ENCODE measurements around the gene FHAD1. TPM values are rescaled to one million over a fixed set of nuclear protein-coding genes. Genes with fewer than 3 reads are reported as not detected.

Gene FHAD1
- total RNA-seq: under 1 TPM in 3 of 4 donors, not detected in 1; under 0.01 to 0.26 (median 0.06) TPM

DNA sequence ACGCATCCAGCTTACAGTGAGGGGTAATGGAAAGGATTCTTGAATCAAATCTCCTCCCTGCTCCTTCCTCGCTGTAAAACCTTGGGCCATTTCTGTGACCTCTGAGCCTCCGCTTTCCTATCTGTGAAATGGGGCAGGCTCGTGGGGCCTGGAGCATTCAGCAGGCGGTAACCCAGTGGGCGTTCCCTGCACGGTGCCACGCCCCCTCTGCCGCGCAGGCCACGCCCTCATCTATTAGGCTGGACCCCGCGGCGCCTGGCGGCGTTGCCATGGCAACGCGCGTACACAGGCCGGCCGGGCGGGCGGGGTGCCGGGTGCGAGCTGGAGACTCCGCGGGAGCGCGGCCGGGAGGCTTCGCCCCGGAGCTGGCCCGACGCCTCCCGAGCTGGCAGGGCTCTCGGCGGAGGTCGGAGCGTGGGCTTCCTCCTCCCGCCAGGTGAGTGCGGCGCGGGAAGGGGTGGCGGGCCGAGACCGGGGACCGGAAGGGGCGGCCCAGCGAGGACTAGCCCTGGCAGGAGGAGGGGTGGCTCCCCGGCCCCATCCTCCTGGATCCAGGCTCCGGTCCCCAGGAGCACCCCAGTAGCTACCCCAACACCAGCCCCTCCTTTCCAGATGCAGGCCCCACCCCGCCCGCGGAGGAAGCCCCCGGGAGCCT is at the start of gene FHAD1:
Gene FHAD1, plus strand, starts transcription at position 264 of the 655 bp plus-strand sequence. CDS start 4,562 bp downstream, outside the sequence.
- H3K4me1 ChIP-seq: peaks cover 10 to 51% (median 42%) of the 10 kb centered on the region in 4 donors
- peak; percentile 55 for DNase-seq (ENCODE audit: extremely low spot score)
- no peaks in the 10 kb centered on the region for H3K36me3 ChIP-seq
- WGBS: 46% methylated on average over 5 of the region's 55 CpGs
- H3K4me3 ChIP-seq: peak within 1 kb of the TSS; percentile 50 to 62 (median 55)
- intact Hi-C loops (cut with DNase I): no loop called here
- H3K27ac ChIP-seq (replicated peaks in 1 of 4): peak within 1 kb of the TSS in 3 of 4 donors; percentile 30 to 41 (median 36)
- TF ChIP-seq POLR2AphosphoS5 (IDR thresholded peaks at IDR 0.05): no peak
- TF ChIP-seq, protein P1, sequence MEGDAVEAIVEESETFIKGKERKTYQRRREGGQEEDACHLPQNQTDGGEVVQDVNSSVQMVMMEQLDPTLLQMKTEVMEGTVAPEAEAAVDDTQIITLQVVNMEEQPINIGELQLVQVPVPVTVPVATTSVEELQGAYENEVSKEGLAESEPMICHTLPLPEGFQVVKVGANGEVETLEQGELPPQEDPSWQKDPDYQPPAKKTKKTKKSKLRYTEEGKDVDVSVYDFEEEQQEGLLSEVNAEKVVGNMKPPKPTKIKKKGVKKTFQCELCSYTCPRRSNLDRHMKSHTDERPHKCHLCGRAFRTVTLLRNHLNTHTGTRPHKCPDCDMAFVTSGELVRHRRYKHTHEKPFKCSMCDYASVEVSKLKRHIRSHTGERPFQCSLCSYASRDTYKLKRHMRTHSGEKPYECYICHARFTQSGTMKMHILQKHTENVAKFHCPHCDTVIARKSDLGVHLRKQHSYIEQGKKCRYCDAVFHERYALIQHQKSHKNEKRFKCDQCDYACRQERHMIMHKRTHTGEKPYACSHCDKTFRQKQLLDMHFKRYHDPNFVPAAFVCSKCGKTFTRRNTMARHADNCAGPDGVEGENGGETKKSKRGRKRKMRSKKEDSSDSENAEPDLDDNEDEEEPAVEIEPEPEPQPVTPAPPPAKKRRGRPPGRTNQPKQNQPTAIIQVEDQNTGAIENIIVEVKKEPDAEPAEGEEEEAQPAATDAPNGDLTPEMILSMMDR (IDR thresholded peaks at IDR 0.05): no peak
- TF ChIP-seq EP300 (IDR thresholded peaks at IDR 0.05): no peak
- TF ChIP-seq POLR2A (IDR thresholded peaks at IDR 0.05; ENCODE audit: low read depth): no peak
- H3K27me3 ChIP-seq: no peaks in the 10 kb centered on the region
- H3K9me3 ChIP-seq: no peaks in the 10 kb centered on the region

GRCh38 chr1:15197591-15198447 is 49.2 kb upstream of the FHAD1 start:
- no peak for DNase-seq (ENCODE audit: extremely low spot score)
- Histone ChIP-seq H3K27me3 (no peaks in the 10 kb centered on the region), H3K9me3 (no peaks in the 10 kb centered on the region), H3K4me1 (peaks cover 0 to 23% (median 18%) of the 10 kb centered on the region in 4 donors), H3K27ac (replicated peaks in 1 of 4) (no peak overlapping the region), H3K4me3 (no peak overlapping the region), H3K36me3 (no peaks in the 10 kb centered on the region)
- 88% methylated on average over 12 of the region's 12 CpGs for WGBS
- intact Hi-C loops (cut with DNase I): no loop called here
- TF ChIP-seq POLR2A (IDR thresholded peaks at IDR 0.05; ENCODE audit: low read depth) (no peak), POLR2AphosphoS5 (IDR thresholded peaks at IDR 0.05) (no peak), EP300 (IDR thresholded peaks at IDR 0.05) (no peak)
- TF ChIP-seq, protein P1 (IDR thresholded peaks at IDR 0.05): no peak

GRCh38 chr1:15198684-15199083 is 48.3 kb upstream of the FHAD1 start:
- Histone ChIP-seq H3K27ac (replicated peaks in 1 of 4) (no peak overlapping the region), H3K9me3 (no peaks in the 10 kb centered on the region), H3K27me3 (no peaks in the 10 kb centered on the region), H3K4me3 (no peak overlapping the region), H3K36me3 (no peaks in the 10 kb centered on the region), H3K4me1 (peaks cover 0 to 23% (median 18%) of the 10 kb centered on the region in 4 donors)
- intact Hi-C loops (cut with DNase I): no loop called here
- WGBS: 93% methylated on average over 7 of the region's 8 CpGs
- TF ChIP-seq POLR2AphosphoS5 (IDR thresholded peaks at IDR 0.05) (no peak), EP300 (IDR thresholded peaks at IDR 0.05) (no peak), POLR2A (IDR thresholded peaks at IDR 0.05; ENCODE audit: low read depth) (no peak)
- TF ChIP-seq, protein P1 (IDR thresholded peaks at IDR 0.05): no peak
- no peak for DNase-seq (ENCODE audit: extremely low spot score)

- 71% methylated on average over 4 of the region's 4 CpGs for WGBS
- peaks cover 0 to 20% (median 18%) of the 10 kb centered on the region in 4 donors for H3K4me1 ChIP-seq
- H3K36me3 ChIP-seq: no peaks in the 10 kb centered on the region
- H3K27ac ChIP-seq (replicated peaks in 1 of 4): peak overlapping the region in 1 of 4 donors; percentile 31
- H3K27me3 ChIP-seq: no peaks in the 10 kb centered on the region
- TF ChIP-seq EP300 (IDR thresholded peaks at IDR 0.05) (no peak), POLR2A (IDR thresholded peaks at IDR 0.05; ENCODE audit: low read depth) (no peak), POLR2AphosphoS5 (IDR thresholded peaks at IDR 0.05) (no peak)
- TF ChIP-seq, protein P1 (IDR thresholded peaks at IDR 0.05): no peak
- DNase-seq (ENCODE audit: extremely low spot score): no peak
- H3K9me3 ChIP-seq: no peaks in the 10 kb centered on the region
- intact Hi-C loops (cut with DNase I): loop anchor here (2.0 kb wide), 1 partner anchor 70 kb away; no protein-coding TSS in a partner anchor
- no peak overlapping the region for H3K4me3 ChIP-seq
Measured at GRCh38 chr1:15201221-15201620, 45.8 kb upstream of the FHAD1 start.

All from esophagus muscularis mucosa (tissue), 4 donors.